Measurements from ENCODE around the gene FSHR.

DNA sequence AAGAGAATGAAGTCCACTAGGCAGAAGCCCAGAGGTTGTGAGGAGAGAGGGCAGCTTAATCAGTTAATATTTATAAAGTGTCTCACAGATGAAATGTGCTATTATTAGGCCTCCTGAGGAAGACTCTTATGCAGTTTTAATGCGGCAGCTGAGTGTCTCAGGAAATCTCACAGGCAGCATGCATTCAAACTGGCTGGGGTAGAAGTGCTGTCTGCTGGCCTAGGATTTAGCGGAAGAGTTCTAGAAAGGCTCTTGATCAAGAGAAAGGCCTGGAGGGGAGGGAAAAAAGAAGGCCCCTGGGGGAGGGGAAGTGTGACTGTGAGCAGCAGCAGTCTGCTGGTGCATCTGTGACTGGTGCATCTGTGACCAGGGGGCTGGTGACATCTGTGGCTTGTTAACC lies 133.0 kb downstream of the FSHR start:
- TF ChIP-seq EZH2 (IDR thresholded peaks at IDR 0.05; ENCODE audit: insufficient read depth, low read length): no peak
- TF ChIP-seq, protein P1, sequence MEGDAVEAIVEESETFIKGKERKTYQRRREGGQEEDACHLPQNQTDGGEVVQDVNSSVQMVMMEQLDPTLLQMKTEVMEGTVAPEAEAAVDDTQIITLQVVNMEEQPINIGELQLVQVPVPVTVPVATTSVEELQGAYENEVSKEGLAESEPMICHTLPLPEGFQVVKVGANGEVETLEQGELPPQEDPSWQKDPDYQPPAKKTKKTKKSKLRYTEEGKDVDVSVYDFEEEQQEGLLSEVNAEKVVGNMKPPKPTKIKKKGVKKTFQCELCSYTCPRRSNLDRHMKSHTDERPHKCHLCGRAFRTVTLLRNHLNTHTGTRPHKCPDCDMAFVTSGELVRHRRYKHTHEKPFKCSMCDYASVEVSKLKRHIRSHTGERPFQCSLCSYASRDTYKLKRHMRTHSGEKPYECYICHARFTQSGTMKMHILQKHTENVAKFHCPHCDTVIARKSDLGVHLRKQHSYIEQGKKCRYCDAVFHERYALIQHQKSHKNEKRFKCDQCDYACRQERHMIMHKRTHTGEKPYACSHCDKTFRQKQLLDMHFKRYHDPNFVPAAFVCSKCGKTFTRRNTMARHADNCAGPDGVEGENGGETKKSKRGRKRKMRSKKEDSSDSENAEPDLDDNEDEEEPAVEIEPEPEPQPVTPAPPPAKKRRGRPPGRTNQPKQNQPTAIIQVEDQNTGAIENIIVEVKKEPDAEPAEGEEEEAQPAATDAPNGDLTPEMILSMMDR (IDR thresholded peaks at IDR 0.05; ENCODE audit: insufficient read depth, low read depth, low read length): no peak
